Liver (tissue), 9 donors: ENCODE results near the gene SLC9A8. TPM values are rescaled to one million over a fixed set of nuclear protein-coding genes. Genes with fewer than 3 reads are reported as not detected.
"Not testable (repeated sequence)": the region's sequence is repeated elsewhere in the genome, so short reads cannot be mapped to it uniquely, and the experiment has no call there.

ENCODE experiments used
- DNase-seq: peaks from one replicate; pipeline ENCODE4 v3.0.0-alpha.2; 2017; ENCODE audit warnings: low spot score
- H3K27ac ChIP-seq, 2 donors: one replicate each; pipeline ENCODE4 v1.7.0; 2013; ENCODE audit warnings: inconsistent platforms in 2 of 2, low read length in 2 of 2, control low read depth in 1 of 2, low read depth in 1 of 2, mild to moderate bottlenecking in 1 of 2
- H3K27me3 ChIP-seq, 4 donors: one replicate each; pipeline versions ENCODE4 v1.6.1 to v1.7.0; 2013; ENCODE audit warnings: low read length in 3 of 4, inconsistent platforms in 1 of 4, mild to moderate bottlenecking in 1 of 4, moderate library complexity in 1 of 4; ENCODE audit not compliant: control insufficient read depth in 4 of 4, insufficient read depth in 4 of 4
- H3K36me3 ChIP-seq, 4 donors: one replicate each; pipeline versions ENCODE4 v1.6.1 to v1.7.0; 2013; ENCODE audit warnings: low read length in 3 of 4, mild to moderate bottlenecking in 3 of 4, low read depth in 1 of 4, moderate library complexity in 1 of 4; ENCODE audit not compliant: control insufficient read depth in 4 of 4, insufficient read depth in 3 of 4
- H3K4me1 ChIP-seq, 4 donors: one replicate each; pipeline versions ENCODE4 v1.6.1 to v1.7.0; 2013; ENCODE audit warnings: low read length in 3 of 4, mild to moderate bottlenecking in 3 of 4, moderate library complexity in 1 of 4; ENCODE audit not compliant: control insufficient read depth in 4 of 4, insufficient read depth in 4 of 4
- H3K4me3 ChIP-seq, 3 donors: one replicate each; pipeline versions ENCODE4 v1.6.1 to v1.7.0; 2013; ENCODE audit warnings: low read length in 3 of 3, control low read depth in 1 of 3, low read depth in 1 of 3, mild to moderate bottlenecking in 1 of 3
- H3K9ac ChIP-seq, 2 donors: one replicate each; pipeline ENCODE4 v1.7.0; 2013; ENCODE audit warnings: low read length in 2 of 2, mild to moderate bottlenecking in 2 of 2, moderate library complexity in 2 of 2, control low read depth in 1 of 2, low read depth in 1 of 2
- H3K9me3 ChIP-seq, 4 donors: one replicate each; pipeline versions ENCODE4 v1.6.1 to v1.7.0; 2013; ENCODE audit warnings: low read length in 3 of 4; ENCODE audit not compliant: control insufficient read depth in 4 of 4
- EGR1 ChIP-seq, 2 donors: IDR thresholded peaks; 2 replicates each; pipeline ENCODE4 v1.6.1; 2016 to 2018; ENCODE audit warnings: antibody characterized with exemption in 2 of 2, low read depth in 2 of 2
- FOXA1 ChIP-seq: IDR thresholded peaks from 2 replicates; pipeline ENCODE4 v1.6.1; 2016; ENCODE audit warnings: antibody characterized with exemption
- FOXA2 ChIP-seq: IDR thresholded peaks from 2 replicates; pipeline ENCODE4 v1.6.1; 2016; ENCODE audit warnings: antibody characterized with exemption
- HNF4A ChIP-seq, 2 donors: conservative IDR thresholded peaks; 2 replicates each; pipeline ENCODE4 v1.6.1; 2016; ENCODE audit warnings: antibody characterized with exemption in 2 of 2, mild to moderate bottlenecking in 2 of 2
- HNF4G ChIP-seq: IDR thresholded peaks from 2 replicates; pipeline ENCODE4 v1.6.1; 2016; ENCODE audit warnings: antibody characterized with exemption
- NR2F2 ChIP-seq: IDR thresholded peaks from 2 replicates; pipeline ENCODE4 v1.6.1; 2016; ENCODE audit warnings: antibody characterized with exemption
- RAD21 ChIP-seq, 2 donors: IDR thresholded peaks; 2 replicates each; pipeline ENCODE4 v1.6.1; 2016; ENCODE audit warnings: antibody characterized with exemption in 2 of 2, mild to moderate bottlenecking in 2 of 2
- RXRA ChIP-seq, 2 donors: IDR thresholded peaks; 2 replicates each; pipeline ENCODE4 v1.6.1; 2017 to 2018; ENCODE audit warnings: antibody characterized with exemption in 2 of 2, mild to moderate bottlenecking in 1 of 2
- SP1 ChIP-seq: IDR thresholded peaks from 2 replicates; pipeline ENCODE4 v1.6.1; 2018; ENCODE audit warnings: antibody characterized with exemption, mild to moderate bottlenecking
- TAF1 ChIP-seq: conservative IDR thresholded peaks from 2 replicates; pipeline ENCODE4 v1.6.1; 2016; ENCODE audit warnings: antibody characterized with exemption, mild to moderate bottlenecking
- WGBS: extraction: QIAGEN DNeasy Blood & Tissue Kit; methylation state at CpG from one replicate; pipeline ENCODE4 v1.1.7; 2013; 5-methylcytosine and 5-hydroxymethylcytosine counted together
- polyA plus RNA-seq, 2 donors: library from polyadenylated mRNA; stranded (reverse) in 1 of 2; unstranded in 1 of 2; fragments of 200-250 nt in 1 of 2; fragments of >200 nt in 1 of 2; fragmentation: Nextera tagmentation in 1 of 2; extraction: Ambion mirVana in 1 of 2; gene quantifications; one replicate each; pipeline versions ENCODE4 v1.2.1 to v1.2.3, GENCODE V29; 2013 to 2015
- total RNA-seq, 2 donors: library from RNA; depleted of rRNA; stranded (reverse); fragments of >200 nt; gene quantifications; one replicate each; pipeline ENCODE4 v1.2.3, GENCODE V29; 2014
- TF ChIP-seq, protein P1 (sequence below): IDR thresholded peaks from 2 replicates; pipeline ENCODE4 v1.6.1; 2016; ENCODE audit warnings: antibody characterized with exemption
- TF ChIP-seq, protein P2 (sequence below): IDR thresholded peaks from 2 replicates; pipeline ENCODE4 v1.6.1; 2016; ENCODE audit warnings: antibody characterized with exemption
- TF ChIP-seq, protein P3 (sequence below): IDR thresholded peaks from 2 replicates; pipeline ENCODE4 v1.6.1; 2016; ENCODE audit warnings: antibody characterized with exemption, mild to moderate bottlenecking
- donor health status: healthy.
- donor health status: healthy.
- donor health status: healthy.
- donor health status: healthy.
- donor health status: healthy.

SLC9A8 gene
- total and polyA plus RNA-seq, 4 donors: 4.0 to 9.5 (median 8.6) TPM

DNA sequence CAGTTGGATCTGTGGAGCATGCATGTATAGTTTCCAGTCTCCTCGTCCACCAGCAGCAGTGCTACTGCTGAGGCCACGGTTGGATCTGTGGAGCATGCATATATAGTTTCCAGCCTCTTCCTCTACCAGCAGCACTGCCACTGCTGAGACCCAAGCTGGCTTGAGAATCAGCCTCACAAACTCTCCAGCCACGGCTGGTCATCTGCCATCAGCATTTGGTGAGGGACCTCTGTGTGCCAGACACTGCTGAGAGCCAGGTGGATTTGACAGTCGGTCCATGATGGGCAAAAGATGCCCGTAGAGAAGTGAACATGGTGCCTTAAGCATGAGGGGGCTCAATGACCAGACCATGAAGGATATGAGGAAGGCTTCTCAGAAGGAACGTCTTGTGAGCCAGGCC, 46.4 kb downstream of the SLC9A8 start:
- peaks cover 3 to 19% (median 15%) of the 10 kb centered on the region in 4 donors for H3K36me3 ChIP-seq
- no peaks in the 10 kb centered on the region for H3K9me3 ChIP-seq
- no peak for DNase-seq
- WGBS: 95% methylated on average over 6 of the region's 6 CpGs
- no peak overlapping the region for H3K27ac ChIP-seq
- no peaks in the 10 kb centered on the region for H3K27me3 ChIP-seq
- H3K9ac ChIP-seq: no peak overlapping the region
- TF ChIP-seq FOXA2 (no peak), NR2F2 (no peak), EGR1 (IDR thresholded peaks at IDR 0.05; ENCODE audit: low read depth in 2 of 2) (no peak), RXRA (IDR thresholded peaks at IDR 0.05) (no peak)
- TF ChIP-seq, protein P1, sequence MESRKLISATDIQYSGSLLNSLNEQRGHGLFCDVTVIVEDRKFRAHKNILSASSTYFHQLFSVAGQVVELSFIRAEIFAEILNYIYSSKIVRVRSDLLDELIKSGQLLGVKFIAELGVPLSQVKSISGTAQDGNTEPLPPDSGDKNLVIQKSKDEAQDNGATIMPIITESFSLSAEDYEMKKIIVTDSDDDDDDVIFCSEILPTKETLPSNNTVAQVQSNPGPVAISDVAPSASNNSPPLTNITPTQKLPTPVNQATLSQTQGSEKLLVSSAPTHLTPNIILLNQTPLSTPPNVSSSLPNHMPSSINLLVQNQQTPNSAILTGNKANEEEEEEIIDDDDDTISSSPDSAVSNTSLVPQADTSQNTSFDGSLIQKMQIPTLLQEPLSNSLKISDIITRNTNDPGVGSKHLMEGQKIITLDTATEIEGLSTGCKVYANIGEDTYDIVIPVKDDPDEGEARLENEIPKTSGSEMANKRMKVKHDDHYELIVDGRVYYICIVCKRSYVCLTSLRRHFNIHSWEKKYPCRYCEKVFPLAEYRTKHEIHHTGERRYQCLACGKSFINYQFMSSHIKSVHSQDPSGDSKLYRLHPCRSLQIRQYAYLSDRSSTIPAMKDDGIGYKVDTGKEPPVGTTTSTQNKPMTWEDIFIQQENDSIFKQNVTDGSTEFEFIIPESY: no peak
- no peak overlapping the region for H3K4me3 ChIP-seq
- no peaks in the 10 kb centered on the region for H3K4me1 ChIP-seq

- Histone ChIP-seq H3K9me3 (no peaks in the 10 kb centered on the region), H3K4me1 (no peaks in the 10 kb centered on the region), H3K9ac (no peak overlapping the region), H3K36me3 (peaks cover 3 to 22% (median 17%) of the 10 kb centered on the region in 4 donors), H3K4me3 (no peak overlapping the region), H3K27ac (no peak overlapping the region), H3K27me3 (no peaks in the 10 kb centered on the region)
- TF ChIP-seq RAD21 (IDR thresholded peaks at IDR 0.05): no peak
- TF ChIP-seq, protein P2, sequence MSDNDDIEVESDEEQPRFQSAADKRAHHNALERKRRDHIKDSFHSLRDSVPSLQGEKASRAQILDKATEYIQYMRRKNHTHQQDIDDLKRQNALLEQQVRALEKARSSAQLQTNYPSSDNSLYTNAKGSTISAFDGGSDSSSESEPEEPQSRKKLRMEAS: no peak
- DNase-seq: no peak
Observed at GRCh38 chr20:49859807-49860206, 47.2 kb downstream of the SLC9A8 start.

DNA sequence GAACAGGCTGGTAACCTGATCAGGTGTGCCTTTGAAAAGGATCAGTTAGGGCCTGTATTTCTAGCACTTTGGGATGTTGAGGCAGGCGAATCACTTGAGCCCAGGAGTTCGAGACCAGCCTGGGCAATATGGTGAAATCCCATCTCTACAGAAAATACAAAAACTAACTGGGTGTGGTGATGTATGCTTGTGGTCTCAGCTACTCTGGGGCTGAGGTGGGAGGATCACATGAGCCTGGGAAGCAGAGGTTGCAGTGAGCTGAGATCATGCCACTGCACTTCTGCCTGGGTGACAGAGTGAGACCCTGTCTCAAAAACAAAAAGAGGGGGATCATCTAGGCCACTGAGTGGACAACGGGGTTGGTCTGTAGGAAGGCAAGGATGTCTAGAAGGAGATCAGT, 48.6 kb downstream of the SLC9A8 start:
- H3K27ac ChIP-seq, H3K9me3 ChIP-seq, H3K4me3 ChIP-seq, H3K27me3 ChIP-seq, H3K4me1 ChIP-seq, DNase-seq, H3K9ac ChIP-seq: not testable (repeated sequence)
- peaks cover 7 to 23% (median 13%) of the 10 kb centered on the region in 4 donors for H3K36me3 ChIP-seq
- WGBS: 97% methylated on average over 3 of the region's 3 CpGs

DNA sequence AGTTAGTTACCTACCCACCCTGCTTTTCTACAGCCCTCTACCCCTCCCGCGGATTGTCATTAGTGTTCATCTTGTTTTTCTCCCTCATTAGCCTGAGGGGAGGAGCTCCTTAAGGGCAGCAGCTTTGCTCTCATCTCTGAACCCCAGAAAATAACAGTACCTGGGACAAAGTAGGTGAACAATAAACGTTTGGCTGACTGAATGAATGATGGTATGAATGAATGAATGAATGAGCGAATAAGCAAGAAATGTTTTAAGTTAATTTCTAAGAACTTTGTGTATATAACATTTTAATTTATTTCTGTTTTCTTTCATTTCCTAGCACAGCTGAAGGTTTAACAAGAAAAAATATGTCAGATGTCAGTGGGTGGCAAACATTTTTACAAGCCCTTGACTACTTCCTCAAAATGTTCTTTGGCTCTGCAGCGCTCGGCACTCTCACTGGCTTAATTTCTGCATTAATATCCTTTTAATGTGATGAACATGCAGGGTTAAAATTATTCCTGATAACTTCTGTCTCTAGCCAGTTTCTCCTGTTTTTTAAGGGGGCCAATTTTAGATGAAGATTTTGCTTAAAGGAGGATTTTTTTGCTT, 50.1 kb downstream of the SLC9A8 start:
- peaks cover 6 to 21% (median 13%) of the 10 kb centered on the region in 4 donors for H3K36me3 ChIP-seq
- DNase-seq: no peak
- H3K27ac ChIP-seq: no peak overlapping the region
- H3K27me3 ChIP-seq: no peaks in the 10 kb centered on the region
- no peaks in the 10 kb centered on the region for H3K9me3 ChIP-seq
- 88% methylated on average over 6 of the region's 6 CpGs for WGBS
- H3K4me3 ChIP-seq: no peak overlapping the region
- TF ChIP-seq SP1 (no peak), HNF4A (conservative IDR thresholded peaks at IDR 0.05) (no peak), EGR1 (IDR thresholded peaks at IDR 0.05; ENCODE audit: low read depth in 2 of 2) (no peak), FOXA1 (no peak), HNF4G (no peak), FOXA2 (no peak), TAF1 (no peak)
- TF ChIP-seq, protein P2: no peak
- TF ChIP-seq, protein P1: no peak
- TF ChIP-seq, protein P3, sequence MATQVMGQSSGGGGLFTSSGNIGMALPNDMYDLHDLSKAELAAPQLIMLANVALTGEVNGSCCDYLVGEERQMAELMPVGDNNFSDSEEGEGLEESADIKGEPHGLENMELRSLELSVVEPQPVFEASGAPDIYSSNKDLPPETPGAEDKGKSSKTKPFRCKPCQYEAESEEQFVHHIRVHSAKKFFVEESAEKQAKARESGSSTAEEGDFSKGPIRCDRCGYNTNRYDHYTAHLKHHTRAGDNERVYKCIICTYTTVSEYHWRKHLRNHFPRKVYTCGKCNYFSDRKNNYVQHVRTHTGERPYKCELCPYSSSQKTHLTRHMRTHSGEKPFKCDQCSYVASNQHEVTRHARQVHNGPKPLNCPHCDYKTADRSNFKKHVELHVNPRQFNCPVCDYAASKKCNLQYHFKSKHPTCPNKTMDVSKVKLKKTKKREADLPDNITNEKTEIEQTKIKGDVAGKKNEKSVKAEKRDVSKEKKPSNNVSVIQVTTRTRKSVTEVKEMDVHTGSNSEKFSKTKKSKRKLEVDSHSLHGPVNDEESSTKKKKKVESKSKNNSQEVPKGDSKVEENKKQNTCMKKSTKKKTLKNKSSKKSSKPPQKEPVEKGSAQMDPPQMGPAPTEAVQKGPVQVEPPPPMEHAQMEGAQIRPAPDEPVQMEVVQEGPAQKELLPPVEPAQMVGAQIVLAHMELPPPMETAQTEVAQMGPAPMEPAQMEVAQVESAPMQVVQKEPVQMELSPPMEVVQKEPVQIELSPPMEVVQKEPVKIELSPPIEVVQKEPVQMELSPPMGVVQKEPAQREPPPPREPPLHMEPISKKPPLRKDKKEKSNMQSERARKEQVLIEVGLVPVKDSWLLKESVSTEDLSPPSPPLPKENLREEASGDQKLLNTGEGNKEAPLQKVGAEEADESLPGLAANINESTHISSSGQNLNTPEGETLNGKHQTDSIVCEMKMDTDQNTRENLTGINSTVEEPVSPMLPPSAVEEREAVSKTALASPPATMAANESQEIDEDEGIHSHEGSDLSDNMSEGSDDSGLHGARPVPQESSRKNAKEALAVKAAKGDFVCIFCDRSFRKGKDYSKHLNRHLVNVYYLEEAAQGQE: no peak
- no peak overlapping the region for H3K9ac ChIP-seq
- H3K4me1 ChIP-seq: no peaks in the 10 kb centered on the region
